ENCODE measurements around the gene FARP1.
A peak's percentile ranks its signal among the peaks of the same experiment; 100 is the strongest.

FARP1 gene

GRCh38 chr13:98339684-98340425 lies 197.0 kb downstream of the FARP1 start:
- H3K27ac ChIP-seq: no peak overlapping the region
- TF ChIP-seq ZFX (IDR thresholded peaks at IDR 0.05) (no peak), CTCF (conservative IDR thresholded peaks at IDR 0.05) (no peak)

- no peak overlapping the region for H3K27ac ChIP-seq
- TF ChIP-seq ZFX (IDR thresholded peaks at IDR 0.05): no peak
- TF ChIP-seq CTCF (conservative IDR thresholded peaks at IDR 0.05): no peak
Measured at GRCh38 chr13:98342953-98343352, 200.1 kb downstream of the FARP1 start.

GRCh38 chr13:98343461-98343860 lies 200.6 kb downstream of the FARP1 start:
- H3K27ac ChIP-seq: no peak overlapping the region
- TF ChIP-seq ZFX (IDR thresholded peaks at IDR 0.05) (no peak), CTCF (conservative IDR thresholded peaks at IDR 0.05) (no peak)

- no peak for TF ChIP-seq CTCF (conservative IDR thresholded peaks at IDR 0.05)
- no peak overlapping the region for H3K27ac ChIP-seq
Measured at GRCh38 chr13:98344392-98344791, 201.5 kb downstream of the FARP1 start.

GRCh38 chr13:98345107-98345935 lies 202.4 kb downstream of the FARP1 start:
- H3K27ac ChIP-seq: no peak overlapping the region
- TF ChIP-seq CTCF (conservative IDR thresholded peaks at IDR 0.05) (peak; percentile 9; the same call in 1 of the 2 replicates), ZFX (IDR thresholded peaks at IDR 0.05) (no peak)

- no peak for TF ChIP-seq ZFX (IDR thresholded peaks at IDR 0.05)
- TF ChIP-seq CTCF (conservative IDR thresholded peaks at IDR 0.05): no peak
- H3K27ac ChIP-seq: no peak overlapping the region
Measured at GRCh38 chr13:98346904-98347636, 204.2 kb downstream of the FARP1 start.

All from C4-2B (cell line).